ENCODE results near the gene RMDN2. TPM values are rescaled to one million over a fixed set of nuclear protein-coding genes. Genes with fewer than 3 reads are reported as not detected.

The RMDN2 gene
- total RNA-seq (2014; rRNA removed; shearing (Covaris generic)) (2.7 and 3.4 TPM in 2 replicates), polyA plus RNA-seq (2016; fragmentation: Nextera tagmentation; extraction: Ambion mirVana) (3.2 and 3.6 TPM in 2 replicates)
- long read RNA-seq, partial matches to known transcripts, result 2 of 6 reads
- long read RNA-seq, other reads (novel, unspliced or antisense), result 1 of 6 reads

GRCh38 chr2:37925063-37925897, at the start of gene RMDN2:
TSS of gene RMDN2 (plus strand) at chr2:37925287. CDS start at chr2:37929278, 3,991 bp downstream.
- H3K4me1 Mint-ChIP-seq, result peaks cover 8% of the 10 kb centered on the region
- H3K27ac ChIP-seq (ENCODE audit: low read depth), result peak within 1 kb of the TSS; percentile 87
- H3K27ac Mint-ChIP-seq, result peak within 1 kb of the TSS; percentile 92

More at GRCh38 chr2:37925063-37925897, at the start of gene RMDN2:
- Histone ChIP-seq H4K20me1 (replicated peaks; ENCODE audit: insufficient read depth) (no peaks in the 10 kb centered on the region; the same call in 1 of the 2 replicates), H3K27me3 (ENCODE audit: insufficient read depth) (peaks cover 12% of the 10 kb centered on the region), H3K4me1 (ENCODE audit: insufficient read depth) (no peaks in the 10 kb centered on the region; the same call in 1 of the 2 replicates), H3K36me3 (ENCODE audit: insufficient read depth) (no peaks in the 10 kb centered on the region), H3F3A (replicated peaks; ENCODE audit: low read depth) (no peaks in the 10 kb centered on the region; the same call in 1 of the 2 replicates), H3K9me2 (ENCODE audit: insufficient read depth) (no peaks in the 10 kb centered on the region), H3K79me2 (replicated peaks; ENCODE audit: insufficient read depth) (no peaks in the 10 kb centered on the region), H3K4me2 (peak within 1 kb of the TSS; percentile 99), H3K4me3 (peak within 1 kb of the TSS; percentile 59), H2AFZ (peak within 1 kb of the TSS; percentile 100)
- Mint-ChIP-seq H3K27me3 (ENCODE audit: insufficient read depth, low read depth, poor library complexity) (peaks cover 2% of the 10 kb centered on the region), H3K9me3 (no peaks in the 10 kb centered on the region), H3K4me3 (peak within 1 kb of the TSS; percentile 87), H3K36me3 (ENCODE audit: low read depth) (peaks cover 5% of the 10 kb centered on the region; the same call in 2 of the 3 replicates)
- TF ChIP-seq CTCF (conservative IDR thresholded peaks at IDR 0.05; ENCODE audit: low read depth in 2 of 2) (no peak; a peak in 1 of 4 replicates), ZNF114 (CRISPR knock-in tag; IDR thresholded peaks at IDR 0.05) (no peak), REST (IDR thresholded peaks at IDR 0.05; ENCODE audit: unreplicated experiment) (no peak), CREB1 (CRISPR knock-in tag; IDR thresholded peaks at IDR 0.05; ENCODE audit: low read depth) (no peak), EZH2phosphoT487 (IDR thresholded peaks at IDR 0.05; ENCODE audit: unreplicated experiment) (no peak), POLR2AphosphoS5 (IDR thresholded peaks at IDR 0.05; ENCODE audit: low read depth) (peak; percentile 83), ETS1 (IDR thresholded peaks at IDR 0.05) (peak; percentile 69), ZNF331 (CRISPR knock-in tag; IDR thresholded peaks at IDR 0.05; ENCODE audit: low read depth) (no peak), JUNB (IDR thresholded peaks at IDR 0.05; ENCODE audit: unreplicated experiment) (no peak), ZNF462 (CRISPR knock-in tag; IDR thresholded peaks at IDR 0.05) (0 out of 2 replicates have a peak, but pooled peaks have one; percentile 9), STAT1 (IDR thresholded peaks at IDR 0.05; ENCODE audit: unreplicated experiment) (no peak)
- DNase-seq (ENCODE audit: low spot score), result peak; percentile 97
- ATAC-seq, result peak; percentile 97

All from GM23338 (cell line).